Endothelial cell of umbilical vein (primary cell): ENCODE data around the gene KAT2A. TPM values are rescaled to one million over a fixed set of nuclear protein-coding genes. Genes with fewer than 3 reads are reported as not detected.

Experiments used
- BruUV-seq: library from RNA; stranded (reverse); fragments of 400-500 nt; replicated peaks from 2 replicates; lab custom pipeline; 2021; lab: Mats Ljungman, UMichigan
- CTCF ChIA-PET: fragments of 300-600, 350-600 bp; sonication (Branson Sonifier 250); formaldehyde crosslinking; loops from one replicate; lab custom pipeline; 2021; ENCODE audit warnings: antibody characterized with exemption, inconsistent platforms; lab: Charles Lee
- POLR2A ChIA-PET: fragments of 300-600, 350-600 bp; sonication (Branson Sonifier 250); formaldehyde crosslinking; loops from one replicate; lab custom pipeline; 2021; ENCODE audit warnings: antibody characterized with exemption, inconsistent platforms; lab: Charles Lee
- DNase-seq: peaks from one replicate; pipeline ENCODE4 v3.0.0-alpha.2; 2011; ENCODE audit warnings: low read depth, low spot score
- FAIRE-seq: peaks from 2 replicates; lab custom pipeline; 2011; peaks lifted over from hg19 to GRCh38; lab: Jason Lieb, UNC
- H2AFZ ChIP-seq: 2 replicates; pipeline ENCODE4 v1.6.0; 2012; ENCODE audit warnings: low read depth, low read length, control low read depth, inconsistent platforms
- H3K27ac ChIP-seq: 2 replicates; pipeline ENCODE4 v1.5.1; 2011; ENCODE audit warnings: low read depth, mild to moderate bottlenecking, control low read depth, low read length, moderate library complexity; ENCODE audit not compliant: insufficient read depth
- H3K27me3 ChIP-seq, 2 experiments: 2 replicates each; pipeline versions ENCODE4 v1.6.0 to v1.6.1; 2011; ENCODE audit warnings: low read length in 2 of 2, mixed read lengths in 1 of 2; ENCODE audit not compliant: control insufficient read depth in 2 of 2, insufficient read depth in 2 of 2
- H3K36me3 ChIP-seq, 2 experiments: 2 replicates in 1 of 2; 3 replicates in 1 of 2; pipeline ENCODE4 v1.5.1; 2011; ENCODE audit warnings: low read length in 2 of 2, mild to moderate bottlenecking in 1 of 2, moderate library complexity in 1 of 2; ENCODE audit not compliant: control insufficient read depth in 2 of 2, insufficient read depth in 2 of 2; ENCODE audit errors: extremely low read depth in 1 of 2
- H3K4me1 ChIP-seq: 3 replicates; pipeline ENCODE4 v1.5.1; 2011; ENCODE audit warnings: mild to moderate bottlenecking, low read length; ENCODE audit not compliant: control insufficient read depth, insufficient read depth; ENCODE audit errors: extremely low read depth
- H3K4me2 ChIP-seq: 2 replicates; pipeline ENCODE4 v1.6.1; 2011; ENCODE audit warnings: low read length, control low read depth, mixed read lengths; ENCODE audit not compliant: insufficient read depth
- H3K4me3 ChIP-seq, 3 experiments: fragments of 200-600 bp in 1 of 3; sonication (generic), shearing (Covaris generic) in 1 of 3; replicated peaks in 1 of 3; 2 replicates each; pipeline ENCODE4 v1.5.1; 2011 to 2016; ENCODE audit warnings: control low read depth in 3 of 3, low read length in 3 of 3, mild to moderate bottlenecking in 2 of 3, inconsistent platforms in 1 of 3, low read depth in 1 of 3, moderate library complexity in 1 of 3; ENCODE audit not compliant: insufficient read depth in 1 of 3
- H3K79me2 ChIP-seq: 2 replicates; pipeline ENCODE4 v1.6.0; 2012; ENCODE audit warnings: low read length, inconsistent platforms; ENCODE audit not compliant: control insufficient read depth, insufficient read depth
- H3K9ac ChIP-seq: replicated peaks from 2 replicates; pipeline ENCODE3; 2011; ENCODE audit warnings: low read length, control low read depth; ENCODE audit not compliant: insufficient read depth; ENCODE audit errors: extremely low read depth
- H3K9me1 ChIP-seq: replicated peaks from 3 replicates; pipeline ENCODE4 v1.6.0; 2011; ENCODE audit warnings: mild to moderate bottlenecking, low read length; ENCODE audit not compliant: control insufficient read depth, insufficient read depth; ENCODE audit errors: extremely low read depth
- H3K9me3 ChIP-seq: replicated peaks from 2 replicates; pipeline ENCODE4 v1.5.1; 2012; ENCODE audit warnings: low read length, inconsistent platforms; ENCODE audit not compliant: control insufficient read depth, insufficient read depth
- H4K20me1 ChIP-seq: replicated peaks from 2 replicates; pipeline ENCODE3; 2011; ENCODE audit warnings: mild to moderate bottlenecking, low read length; ENCODE audit not compliant: control insufficient read depth, insufficient read depth; ENCODE audit errors: extremely low read depth
- CTCF ChIP-seq, 2 donors: IDR thresholded peaks; 1 replicate in 1 of 2; 2 replicates in 1 of 2; pipeline ENCODE4 v1.5.1; 2011; ENCODE audit warnings: low read length in 2 of 2, mild to moderate bottlenecking in 2 of 2, moderate library complexity in 2 of 2, control low read depth in 1 of 2, inconsistent platforms in 1 of 2, low read depth in 1 of 2; ENCODE audit not compliant: insufficient read depth in 1 of 2; ENCODE audit errors: extremely low read depth in 1 of 2
- EZH2 ChIP-seq: IDR thresholded peaks from 2 replicates; pipeline ENCODE4 v1.6.1; 2012; ENCODE audit warnings: borderline replicate concordance, low read depth, mild to moderate bottlenecking, moderate library complexity, low read length, inconsistent platforms; ENCODE audit not compliant: severe bottlenecking
- FOS ChIP-seq: IDR thresholded peaks from 2 replicates; pipeline ENCODE4 v1.6.1; 2011; ENCODE audit warnings: mild to moderate bottlenecking, low read length, moderate library complexity, borderline replicate concordance; ENCODE audit not compliant: insufficient read depth
- JUN ChIP-seq: IDR thresholded peaks from 2 replicates; pipeline ENCODE4 v1.6.1; 2011; ENCODE audit warnings: borderline replicate concordance, low read depth; ENCODE audit not compliant: insufficient read length, insufficient read depth
- POLR2A ChIP-seq: IDR thresholded peaks from 2 replicates; pipeline ENCODE4 v1.6.1; 2012; ENCODE audit warnings: low read depth, mild to moderate bottlenecking, control low read depth, low read length
- dilution Hi-C: fragments of 300-500 bp; cut with MboI; formaldehyde crosslinking; loops from one replicate; pipeline ENCODE4 v1.15.0; 2019; ENCODE audit warnings: low sequenced_read_pairs; ENCODE audit not compliant: extremely low pct_ligation_motif_present
- intact Hi-C: fragments of 100-400 bp; cut with micrococcal nuclease; formaldehyde crosslinking; loops from one replicate; pipeline ENCODE4 v1.10.0; 2022
- polyA plus RNA-seq, 4 experiments: library from polyadenylated mRNA; depleted of rRNA in 3 of 4; stranded (reverse) in 3 of 4; unstranded in 1 of 4; fragments of >200 nt; gene quantifications; 2 replicates each; pipeline versions ENCODE4 v1.2.1 to v1.2.3, GENCODE V29; 2011 to 2012; ENCODE audit warnings: missing spikeins in 1 of 4
- total RNA-seq: library from RNA; stranded (reverse); gene quantifications from 2 replicates; pipeline ENCODE4 v1.2.3, GENCODE V29; 2021

Gene KAT2A
- total and polyA plus RNA-seq, 2 donors (not counting 3 experiments of a cell fraction or from before 2014, with no cell fraction given) = 32.9 to 33.4 TPM

- no peak overlapping the region for H3K9ac ChIP-seq
- CTCF ChIA-PET = interaction anchor here (1.5 kb wide), 1 partner anchor 41 kb away, joined by 4 read pairs; no protein-coding TSS in a partner anchor
- peaks cover 3% of the 10 kb centered on the region for H3K4me1 ChIP-seq
- POLR2A ChIA-PET = no interaction called here
- H3K36me3 ChIP-seq = no peaks in the 10 kb centered on the region
- TF ChIP-seq POLR2A (no peak), CTCF (IDR thresholded peaks at IDR 0.05; ENCODE audit: extremely low read depth in 1 of 2, insufficient read depth in 1 of 2, low read depth in 1 of 2, low read length in 2 of 2) (no peak), JUN (no peak), FOS (no peak), EZH2 (no peak)
- peaks cover 19 to 26% of the 10 kb centered on the region in 2 experiments for H3K27me3 ChIP-seq
- H3K9me3 ChIP-seq = no peaks in the 10 kb centered on the region
- no peak overlapping the region for H3K27ac ChIP-seq
- DNase-seq (no peak), FAIRE-seq (no peak)
- no peaks in the 10 kb centered on the region for H3K9me1 ChIP-seq
- dilution Hi-C loops (no loop called here), intact Hi-C loops (no loop called here)
- H3K4me2 ChIP-seq = no peak overlapping the region
- no TSS peak for BruUV-seq
- no peaks in the 10 kb centered on the region for H4K20me1 ChIP-seq
- H3K4me3 ChIP-seq = no peak overlapping the region
- H3K79me2 ChIP-seq = no peaks in the 10 kb centered on the region
- H2AFZ ChIP-seq = no peak overlapping the region
These were observed 26.6 kb downstream of the KAT2A start for GRCh38 chr17:42094375-42095069.
